Neural cell (in vitro differentiated cells): Measurements from ENCODE around the gene NEUROG3. TPM values are rescaled to one million over a fixed set of nuclear protein-coding genes. Genes with fewer than 3 reads are reported as not detected.

Experiments used
- H2AFZ ChIP-seq: fragments of 200-600, 300-800 bp; sonication (generic), shearing (Covaris generic); 2 replicates; pipeline ENCODE4 v1.6.0; 2014; ENCODE audit warnings: low read depth, mild to moderate bottlenecking, antibody characterized with exemption, low read length, moderate library complexity
- H3F3A ChIP-seq: fragments of 200-600 bp; shearing (Covaris generic); 2 replicates; pipeline ENCODE4 v1.6.1; 2016; ENCODE audit warnings: mild to moderate bottlenecking, moderate library complexity, mixed read lengths, antibody characterized with exemption, low read length; ENCODE audit not compliant: insufficient read depth, poor library complexity, severe bottlenecking
- H3K27ac ChIP-seq: fragments of 200-600, 300-800 bp; sonication (generic), shearing (Covaris generic); 2 replicates; pipeline ENCODE4 v1.5.1; 2014; ENCODE audit warnings: mild to moderate bottlenecking, low read length, moderate library complexity
- H3K27me3 ChIP-seq: fragments of 300-800, 200-600 bp; sonication (generic), shearing (Covaris generic); 2 replicates; pipeline ENCODE4 v1.6.0; 2014; ENCODE audit warnings: mild to moderate bottlenecking, low read depth, low read length, moderate library complexity; ENCODE audit not compliant: insufficient read depth
- H3K36me3 ChIP-seq: fragments of 300-800, 200-600 bp; sonication (generic), shearing (Covaris generic); 2 replicates; pipeline ENCODE4 v1.5.1; 2014; ENCODE audit warnings: mild to moderate bottlenecking, antibody characterized with exemption, low read length, moderate library complexity; ENCODE audit not compliant: insufficient read depth
- H3K4me2 ChIP-seq: fragments of 300-800, 200-600 bp; sonication (generic), shearing (Covaris generic); 2 replicates; pipeline ENCODE4 v1.6.0; 2014; ENCODE audit warnings: mild to moderate bottlenecking, low read length
- H3K4me3 ChIP-seq: fragments of 300-800, 200-600 bp; sonication (generic), shearing (Covaris generic); 2 replicates; pipeline ENCODE4 v1.5.1; 2014; ENCODE audit warnings: mild to moderate bottlenecking, low read length, moderate library complexity
- H3K79me2 ChIP-seq: fragments of 200-600 bp; shearing (Covaris generic); replicated peaks from 2 replicates; pipeline ENCODE4 v1.6.0; 2014; ENCODE audit warnings: mild to moderate bottlenecking, low read length, moderate library complexity; ENCODE audit not compliant: insufficient read depth
- H3K9ac ChIP-seq: fragments of 300-800, 200-600 bp; sonication (generic), shearing (Covaris generic); 2 replicates; pipeline ENCODE4 v1.6.1; 2016; ENCODE audit warnings: mild to moderate bottlenecking, low read length, mixed read lengths
- H3K9me2 ChIP-seq: fragments of 200-600 bp; shearing (Covaris generic); 2 replicates; pipeline ENCODE4 v1.6.1; 2016; ENCODE audit warnings: mild to moderate bottlenecking, low read length, mixed read lengths; ENCODE audit not compliant: insufficient read depth
- H3K9me3 ChIP-seq: fragments of 200-600, 300-800 bp; sonication (generic), shearing (Covaris generic); 2 replicates; pipeline ENCODE4 v1.6.1; 2016; ENCODE audit warnings: mild to moderate bottlenecking, mixed run types, low read length, moderate library complexity, mixed read lengths
- H4K20me1 ChIP-seq: fragments of 200-600 bp; shearing (Covaris generic); 2 replicates; pipeline ENCODE4 v1.6.1; 2016; ENCODE audit warnings: mild to moderate bottlenecking, mixed run types; ENCODE audit not compliant: insufficient read depth
- CTCF ChIP-seq: fragments of 450-650 bp; IDR thresholded peaks from 2 replicates; pipeline ENCODE4 v1.5.1; 2014; ENCODE audit warnings: antibody characterized with exemption, mild to moderate bottlenecking, moderate library complexity; ENCODE audit not compliant: poor library complexity, severe bottlenecking
- EP300 ChIP-seq: fragments of 450-650 bp; conservative IDR thresholded peaks from 2 replicates; pipeline ENCODE4 v1.6.1; 2014; ENCODE audit warnings: antibody characterized with exemption, mild to moderate bottlenecking, moderate library complexity; ENCODE audit not compliant: poor library complexity, severe bottlenecking
- EZH2 ChIP-seq: fragments of 200-600, 300-800 bp; shearing (Covaris generic), sonication (generic); IDR thresholded peaks from 2 replicates; pipeline ENCODE4 v1.6.1; 2014; ENCODE audit warnings: antibody characterized with exemption, low read length, borderline replicate concordance, mild to moderate bottlenecking; ENCODE audit not compliant: insufficient read depth, poor library complexity, severe bottlenecking
- MXI1 ChIP-seq: fragments of 450-650 bp; conservative IDR thresholded peaks from 2 replicates; pipeline ENCODE4 v1.6.1; 2014; ENCODE audit warnings: antibody characterized with exemption, mild to moderate bottlenecking; ENCODE audit not compliant: poor library complexity, severe bottlenecking
- POLR2AphosphoS5 ChIP-seq: IDR thresholded peaks from 2 replicates; pipeline ENCODE4 v1.6.1; 2012
- RAD21 ChIP-seq: fragments of 450-650 bp; conservative IDR thresholded peaks from 2 replicates; pipeline ENCODE4 v1.6.1; 2014; ENCODE audit warnings: antibody characterized with exemption, mild to moderate bottlenecking, moderate library complexity
- REST ChIP-seq: IDR thresholded peaks from 2 replicates; pipeline ENCODE4 v1.6.1; 2012; ENCODE audit warnings: borderline replicate concordance
- SMC3 ChIP-seq: fragments of 450-650 bp; conservative IDR thresholded peaks from 2 replicates; pipeline ENCODE4 v1.6.1; 2014; ENCODE audit warnings: antibody characterized with exemption, mild to moderate bottlenecking, moderate library complexity; ENCODE audit not compliant: poor library complexity
- TAF1 ChIP-seq: IDR thresholded peaks from 2 replicates; pipeline ENCODE4 v1.6.1; 2012; ENCODE audit warnings: low read depth
- polyA plus RNA-seq: library from polyadenylated mRNA; depleted of rRNA; stranded (reverse); fragments of >200 nt; gene quantifications from 2 replicates; pipeline ENCODE4 v1.2.3, GENCODE V29; 2014

Gene NEUROG3
- polyA plus RNA-seq, 1 donor from 2014 or later: not detected

DNA sequence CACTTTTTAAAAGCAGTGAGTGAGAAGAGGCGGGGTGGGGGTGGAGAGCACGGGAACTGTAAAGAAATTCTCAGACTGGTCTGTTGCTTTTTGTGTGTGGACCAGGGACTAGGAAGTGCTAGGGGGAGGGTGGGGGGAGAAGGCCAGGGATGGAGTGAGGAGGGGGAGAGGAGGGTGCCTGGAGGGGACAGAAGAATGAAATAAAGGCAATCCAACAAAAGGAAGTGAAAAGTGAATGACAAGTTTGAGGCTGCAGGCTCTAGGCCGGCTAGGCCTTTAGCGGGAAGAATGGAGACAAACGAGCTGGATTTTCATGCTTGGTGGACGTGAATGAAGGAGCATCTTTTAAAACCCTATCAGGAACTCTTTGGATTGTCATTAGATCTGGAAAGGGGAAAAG is 13.7 kb downstream of the NEUROG3 start:
- Histone ChIP-seq H3K4me2 (no peak overlapping the region), H3K4me3 (no peak overlapping the region), H3K9ac (no peak overlapping the region), H3K79me2 (no peaks in the 10 kb centered on the region), H3F3A (no peaks in the 10 kb centered on the region), H3K27ac (no peak overlapping the region), H4K20me1 (no peaks in the 10 kb centered on the region), H3K36me3 (no peaks in the 10 kb centered on the region), H3K9me3 (no peaks in the 10 kb centered on the region), H3K27me3 (peaks cover 32% of the 10 kb centered on the region), H2AFZ (no peak overlapping the region), H3K9me2 (no peaks in the 10 kb centered on the region)
- TF ChIP-seq SMC3 (no peak), EZH2 (no peak), MXI1 (no peak), TAF1 (no peak), EP300 (no peak), CTCF (no peak), POLR2AphosphoS5 (no peak)

DNA sequence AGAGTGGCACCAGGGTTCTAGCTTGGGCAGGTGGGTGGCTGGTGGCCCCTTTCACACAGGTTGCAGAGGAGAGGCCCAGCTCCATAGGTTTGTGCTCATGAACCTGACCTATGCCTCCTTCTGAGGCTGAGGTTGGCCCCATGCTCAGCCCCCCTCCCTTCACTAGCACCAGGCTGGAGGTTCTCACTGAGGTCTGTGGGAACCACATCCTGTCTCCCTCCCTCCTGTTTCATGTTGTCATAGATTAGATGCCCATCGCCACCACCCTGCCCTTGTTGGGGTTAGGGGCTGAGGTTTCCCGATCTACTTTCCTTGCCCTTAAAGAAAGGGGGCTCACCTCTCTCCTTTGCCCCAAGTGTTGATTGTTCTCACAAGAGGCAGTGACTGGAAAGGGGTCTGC is 14.7 kb downstream of the NEUROG3 start:
- H3K36me3 ChIP-seq: no peaks in the 10 kb centered on the region
- no peaks in the 10 kb centered on the region for H3K9me2 ChIP-seq
- no peaks in the 10 kb centered on the region for H4K20me1 ChIP-seq
- H2AFZ ChIP-seq: no peak overlapping the region
- H3K27me3 ChIP-seq: peaks cover 23% of the 10 kb centered on the region
- no peaks in the 10 kb centered on the region for H3F3A ChIP-seq
- no peak overlapping the region for H3K4me3 ChIP-seq
- H3K27ac ChIP-seq: no peak overlapping the region
- H3K4me2 ChIP-seq: no peak overlapping the region
- no peaks in the 10 kb centered on the region for H3K79me2 ChIP-seq
- H3K9ac ChIP-seq: no peak overlapping the region
- H3K9me3 ChIP-seq: no peaks in the 10 kb centered on the region
- no peak for TF ChIP-seq TAF1
- TF ChIP-seq CTCF: no peak
- no peak for TF ChIP-seq POLR2AphosphoS5

GRCh38 chr10:69554611-69555010 is 18.6 kb downstream of the NEUROG3 start:
- no peaks in the 10 kb centered on the region for H3F3A ChIP-seq
- no peaks in the 10 kb centered on the region for H3K36me3 ChIP-seq
- peaks cover 8% of the 10 kb centered on the region for H3K9me3 ChIP-seq
- H2AFZ ChIP-seq: no peak overlapping the region
- H4K20me1 ChIP-seq: no peaks in the 10 kb centered on the region
- H3K79me2 ChIP-seq: no peaks in the 10 kb centered on the region
- no peaks in the 10 kb centered on the region for H3K9me2 ChIP-seq
- TF ChIP-seq RAD21 (no peak), SMC3 (no peak), EP300 (no peak), EZH2 (no peak), POLR2AphosphoS5 (no peak), REST (no peak), TAF1 (no peak), CTCF (no peak), MXI1 (no peak)
- no peak overlapping the region for H3K4me2 ChIP-seq
- peaks cover 10% of the 10 kb centered on the region for H3K27me3 ChIP-seq
- no peak overlapping the region for H3K27ac ChIP-seq
- no peak overlapping the region for H3K9ac ChIP-seq
- H3K4me3 ChIP-seq: no peak overlapping the region
